AG09309 (cell line): ENCODE data around the gene ABHD12.
"Not testable (repeated sequence)": the region's sequence is repeated elsewhere in the genome, so short reads cannot be mapped to it uniquely, and the experiment has no call there.

Experiments used
- DNase-seq: peaks from one replicate; pipeline ENCODE4 v3.0.0-alpha.2; 2010; ENCODE audit warnings: low read depth
- H3K4me3 ChIP-seq: 2 replicates; pipeline ENCODE4 v1.5.1; 2011; ENCODE audit warnings: mild to moderate bottlenecking, low read depth, low read length, moderate library complexity; ENCODE audit not compliant: control insufficient read depth
- CTCF ChIP-seq: IDR thresholded peaks from 2 replicates; pipeline ENCODE4 v1.5.1; 2011; ENCODE audit warnings: mild to moderate bottlenecking, low read depth, low read length, inconsistent platforms; ENCODE audit not compliant: insufficient read depth, control insufficient read depth; ENCODE audit errors: missing control alignments

Gene ABHD12

GRCh38 chr20:25336561-25337422 lies 53.8 kb downstream of the ABHD12 start:
- H3K4me3 ChIP-seq, result no peak overlapping the region
- no peak for DNase-seq
- TF ChIP-seq CTCF, result peak; percentile 52

- DNase-seq, H3K4me3 ChIP-seq: not testable (repeated sequence)
Observed at GRCh38 chr20:25334972-25335371, 55.7 kb downstream of the ABHD12 start.

GRCh38 chr20:25328954-25329498 lies 61.6 kb downstream of the ABHD12 start:
- DNase-seq, result no peak
- no peak overlapping the region for H3K4me3 ChIP-seq
- no peak for TF ChIP-seq CTCF

GRCh38 chr20:25327521-25328235 lies 63.0 kb downstream of the ABHD12 start:
- no peak for DNase-seq
- H3K4me3 ChIP-seq, result no peak overlapping the region
- no peak for TF ChIP-seq CTCF

GRCh38 chr20:25325997-25326396 lies 64.6 kb downstream of the ABHD12 start:
- no peak for TF ChIP-seq CTCF
- no peak overlapping the region for H3K4me3 ChIP-seq
- DNase-seq, result no peak

- H3K4me3 ChIP-seq, result no peak overlapping the region
- no peak for TF ChIP-seq CTCF
- DNase-seq, result no peak
Observed at GRCh38 chr20:25325073-25325472, 65.6 kb downstream of the ABHD12 start.

- DNase-seq, result no peak
- no peak for TF ChIP-seq CTCF
- no peak overlapping the region for H3K4me3 ChIP-seq
Observed at GRCh38 chr20:25324412-25324811, 66.2 kb downstream of the ABHD12 start.
